Measurements from ENCODE around the gene KMT5C.

KMT5C gene

DNA sequence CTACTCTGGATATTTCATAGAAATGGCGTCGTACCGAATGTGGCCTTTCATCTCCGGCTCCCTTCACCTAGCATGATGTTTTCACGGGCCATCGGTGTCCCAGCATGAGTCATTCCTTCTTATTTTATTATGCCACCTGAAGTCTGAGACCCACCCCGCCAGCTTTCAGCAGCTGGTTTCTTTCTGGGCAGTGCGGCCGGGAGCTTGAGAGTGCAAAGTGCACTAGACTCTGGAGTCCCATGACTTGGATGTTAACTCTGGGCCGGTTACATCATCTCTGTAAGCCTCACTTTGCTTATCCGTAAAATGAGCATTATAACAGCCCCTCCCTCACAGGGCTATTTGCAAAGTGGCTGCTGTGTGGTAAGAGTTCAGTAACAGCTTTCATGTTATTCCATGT lies 5.8 kb upstream of the KMT5C start:
- Histone ChIP-seq H3K4me1 (no peaks in the 10 kb centered on the region), H3K27me3 (no peaks in the 10 kb centered on the region), H3K36me3 (no peaks in the 10 kb centered on the region), H3K4me3 (ENCODE audit: low read depth, low read length) (no peak overlapping the region), H3K9me3 (no peaks in the 10 kb centered on the region)
- TF ChIP-seq, protein P1, sequence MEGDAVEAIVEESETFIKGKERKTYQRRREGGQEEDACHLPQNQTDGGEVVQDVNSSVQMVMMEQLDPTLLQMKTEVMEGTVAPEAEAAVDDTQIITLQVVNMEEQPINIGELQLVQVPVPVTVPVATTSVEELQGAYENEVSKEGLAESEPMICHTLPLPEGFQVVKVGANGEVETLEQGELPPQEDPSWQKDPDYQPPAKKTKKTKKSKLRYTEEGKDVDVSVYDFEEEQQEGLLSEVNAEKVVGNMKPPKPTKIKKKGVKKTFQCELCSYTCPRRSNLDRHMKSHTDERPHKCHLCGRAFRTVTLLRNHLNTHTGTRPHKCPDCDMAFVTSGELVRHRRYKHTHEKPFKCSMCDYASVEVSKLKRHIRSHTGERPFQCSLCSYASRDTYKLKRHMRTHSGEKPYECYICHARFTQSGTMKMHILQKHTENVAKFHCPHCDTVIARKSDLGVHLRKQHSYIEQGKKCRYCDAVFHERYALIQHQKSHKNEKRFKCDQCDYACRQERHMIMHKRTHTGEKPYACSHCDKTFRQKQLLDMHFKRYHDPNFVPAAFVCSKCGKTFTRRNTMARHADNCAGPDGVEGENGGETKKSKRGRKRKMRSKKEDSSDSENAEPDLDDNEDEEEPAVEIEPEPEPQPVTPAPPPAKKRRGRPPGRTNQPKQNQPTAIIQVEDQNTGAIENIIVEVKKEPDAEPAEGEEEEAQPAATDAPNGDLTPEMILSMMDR (IDR thresholded peaks at IDR 0.05; ENCODE audit: low read depth, low read length): no peak
- no peak for DNase-seq

DNA sequence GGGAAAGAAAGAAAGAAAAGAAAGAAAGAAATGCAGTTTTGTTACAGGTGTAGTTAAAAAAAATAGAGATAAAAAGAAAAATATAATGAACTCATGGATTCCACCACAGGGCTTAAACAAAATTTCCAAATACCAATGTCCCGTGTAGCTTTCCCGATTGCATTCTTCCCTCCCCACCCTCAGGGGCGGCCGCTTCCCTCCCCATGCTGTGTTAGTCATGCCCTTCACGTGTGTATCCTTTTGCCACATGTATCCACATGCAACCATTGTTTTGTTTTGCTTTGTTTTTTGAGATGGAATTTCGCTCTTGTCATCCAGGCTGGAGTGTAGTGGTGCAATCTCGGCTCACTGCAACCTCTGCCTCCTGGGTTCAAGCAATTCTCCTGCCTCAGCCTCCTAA lies 3.6 kb upstream of the KMT5C start:
- Histone ChIP-seq H3K9me3 (no peaks in the 10 kb centered on the region), H3K4me1 (no peaks in the 10 kb centered on the region), H3K4me3 (ENCODE audit: low read depth, low read length) (no peak overlapping the region), H3K27me3 (no peaks in the 10 kb centered on the region), H3K36me3 (no peaks in the 10 kb centered on the region)
- TF ChIP-seq, protein P1 (IDR thresholded peaks at IDR 0.05; ENCODE audit: low read depth, low read length): no peak
- DNase-seq: no peak

DNA sequence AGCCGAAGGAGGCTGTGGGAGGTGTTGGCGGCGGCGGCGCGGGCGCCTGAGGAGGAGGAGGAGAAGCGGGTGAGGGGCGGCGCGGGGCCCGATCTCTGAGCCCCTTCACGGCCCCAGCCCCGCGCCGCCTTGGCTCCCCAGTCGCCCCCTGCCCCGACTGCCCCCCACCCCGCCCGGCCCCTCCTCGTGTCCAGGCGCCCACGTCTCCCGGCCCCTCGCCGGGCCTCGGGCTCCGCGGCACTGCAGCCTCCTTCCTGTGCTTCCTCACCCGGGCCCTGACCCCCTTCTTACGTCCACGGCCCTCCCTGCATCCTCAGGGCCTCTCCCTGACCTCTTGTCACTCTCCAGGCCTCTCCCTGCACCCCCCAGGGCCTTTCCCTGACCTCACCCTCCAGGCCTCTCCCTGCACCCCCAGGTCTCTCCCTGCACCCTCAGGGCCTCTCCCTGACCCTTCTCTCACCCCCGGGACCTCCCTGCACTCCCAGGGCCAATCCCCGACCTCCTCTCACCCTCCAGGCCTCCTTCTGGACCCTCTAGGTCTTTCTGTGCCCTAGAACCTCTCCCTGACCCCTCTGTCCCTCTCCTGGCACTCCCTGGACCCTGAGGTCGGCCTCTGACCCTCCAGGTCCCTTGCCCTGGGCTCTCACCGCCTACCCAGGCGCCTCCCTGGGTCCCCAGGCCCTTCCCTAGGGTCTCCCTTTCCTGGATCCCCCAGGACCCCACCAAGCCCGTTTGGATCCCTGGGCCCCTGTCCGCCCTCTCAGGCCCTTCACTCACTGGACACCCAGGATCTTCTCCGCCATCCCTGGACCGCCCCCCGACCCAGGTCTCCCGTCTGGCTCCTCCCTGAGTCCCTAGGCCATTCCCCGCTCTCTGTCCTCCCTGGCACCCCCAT lies 460 bp downstream of the KMT5C start:
- H3K4me1 ChIP-seq: no peaks in the 10 kb centered on the region; the same call in none of the 2 replicates
- no peak for DNase-seq
- peak overlapping the region; percentile 77 for H3K4me3 ChIP-seq (ENCODE audit: low read depth, low read length)
- TF ChIP-seq, protein P1 (IDR thresholded peaks at IDR 0.05; ENCODE audit: low read depth, low read length): no peak
- H3K9me3 ChIP-seq: no peaks in the 10 kb centered on the region
- H3K36me3 ChIP-seq: peaks cover 9% of the 10 kb centered on the region; the same call in 1 of the 2 replicates
- no peaks in the 10 kb centered on the region for H3K27me3 ChIP-seq

DNA sequence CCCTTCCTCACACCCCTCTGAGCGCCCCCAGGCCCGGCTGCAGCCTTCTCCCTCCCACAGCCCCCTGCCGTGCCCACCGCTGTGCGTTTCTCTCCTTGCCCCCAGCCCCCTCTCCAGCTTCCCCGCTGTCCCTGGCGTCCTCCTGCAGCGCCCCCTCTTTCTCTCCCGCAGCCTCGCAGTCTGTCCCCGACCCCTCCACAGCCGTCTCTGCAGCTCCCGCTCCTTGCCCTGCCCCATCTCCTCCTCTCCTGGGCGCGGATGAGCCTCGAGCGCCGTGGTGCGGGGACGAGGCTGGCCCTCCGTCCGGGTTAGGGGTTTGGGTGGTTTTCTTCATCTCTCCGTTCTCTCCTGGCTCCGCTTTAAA lies 1.1 kb downstream of the KMT5C start:
- Histone ChIP-seq H3K9me3 (no peaks in the 10 kb centered on the region), H3K4me3 (ENCODE audit: low read depth, low read length) (peak overlapping the region; percentile 77), H3K4me1 (peaks cover 4% of the 10 kb centered on the region), H3K27me3 (no peaks in the 10 kb centered on the region), H3K36me3 (peaks cover 9% of the 10 kb centered on the region; the same call in 1 of the 2 replicates)
- DNase-seq: peak; percentile 51
- TF ChIP-seq, protein P1 (IDR thresholded peaks at IDR 0.05; ENCODE audit: low read depth, low read length): peak; percentile 19

DNA sequence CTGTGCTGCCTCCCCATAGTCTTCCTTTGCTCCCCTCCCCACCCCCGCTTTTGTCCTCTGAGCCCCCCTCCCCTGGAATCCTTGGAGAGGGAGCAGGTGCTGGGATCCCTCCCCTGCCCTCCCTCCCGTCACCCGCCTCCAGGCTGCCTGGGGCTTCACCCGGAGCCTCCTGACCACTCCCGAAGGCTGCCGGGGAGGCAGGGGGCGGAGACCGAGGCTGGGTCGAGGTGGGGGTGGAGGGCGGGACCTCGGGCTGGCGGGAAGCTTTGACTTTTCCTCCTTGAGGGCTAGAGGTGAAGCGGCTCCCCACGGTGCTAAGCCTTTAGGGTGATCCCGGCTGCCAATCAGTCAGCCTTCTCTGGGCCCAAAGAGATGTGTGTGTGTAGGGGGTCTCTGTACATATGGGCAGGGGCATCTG lies 1.5 kb downstream of the KMT5C start:
- H3K27me3 ChIP-seq: no peaks in the 10 kb centered on the region
- H3K4me1 ChIP-seq: peaks cover 4% of the 10 kb centered on the region
- H3K36me3 ChIP-seq: peaks cover 9% of the 10 kb centered on the region; the same call in 1 of the 2 replicates
- H3K4me3 ChIP-seq (ENCODE audit: low read depth, low read length): peak overlapping the region; percentile 77
- H3K9me3 ChIP-seq: no peaks in the 10 kb centered on the region
- DNase-seq: peak; percentile 83
- TF ChIP-seq, protein P1 (IDR thresholded peaks at IDR 0.05; ENCODE audit: low read depth, low read length): no peak
